Keratinocyte (primary cell): ENCODE measurements around the gene STK35.

Experiments used
- EZH2 ChIP-seq: IDR thresholded peaks from one replicate; pipeline ENCODE4 v1.6.1; 2012; ENCODE audit warnings: inconsistent platforms, mild to moderate bottlenecking, low read length, moderate library complexity
- TF ChIP-seq, protein P1 (sequence below), 3 experiments: IDR thresholded peaks in 1 of 3; conservative IDR thresholded peaks in 1 of 3; optimal IDR thresholded peaks in 1 of 3; 2 replicates in 2 of 3; 3 replicates in 1 of 3; pipeline versions ENCODE3 to v1.5.1; 2011; ENCODE audit warnings: low read length in 3 of 3, mild to moderate bottlenecking in 3 of 3, moderate library complexity in 2 of 3, control low read depth in 1 of 3, inconsistent platforms in 1 of 3; ENCODE audit not compliant: insufficient read depth in 2 of 3; ENCODE audit errors: extremely low read depth in 1 of 3

- TF ChIP-seq, protein P1, sequence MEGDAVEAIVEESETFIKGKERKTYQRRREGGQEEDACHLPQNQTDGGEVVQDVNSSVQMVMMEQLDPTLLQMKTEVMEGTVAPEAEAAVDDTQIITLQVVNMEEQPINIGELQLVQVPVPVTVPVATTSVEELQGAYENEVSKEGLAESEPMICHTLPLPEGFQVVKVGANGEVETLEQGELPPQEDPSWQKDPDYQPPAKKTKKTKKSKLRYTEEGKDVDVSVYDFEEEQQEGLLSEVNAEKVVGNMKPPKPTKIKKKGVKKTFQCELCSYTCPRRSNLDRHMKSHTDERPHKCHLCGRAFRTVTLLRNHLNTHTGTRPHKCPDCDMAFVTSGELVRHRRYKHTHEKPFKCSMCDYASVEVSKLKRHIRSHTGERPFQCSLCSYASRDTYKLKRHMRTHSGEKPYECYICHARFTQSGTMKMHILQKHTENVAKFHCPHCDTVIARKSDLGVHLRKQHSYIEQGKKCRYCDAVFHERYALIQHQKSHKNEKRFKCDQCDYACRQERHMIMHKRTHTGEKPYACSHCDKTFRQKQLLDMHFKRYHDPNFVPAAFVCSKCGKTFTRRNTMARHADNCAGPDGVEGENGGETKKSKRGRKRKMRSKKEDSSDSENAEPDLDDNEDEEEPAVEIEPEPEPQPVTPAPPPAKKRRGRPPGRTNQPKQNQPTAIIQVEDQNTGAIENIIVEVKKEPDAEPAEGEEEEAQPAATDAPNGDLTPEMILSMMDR (optimal IDR thresholded peaks at IDR 0.05 in 1 of 3, IDR thresholded peaks at IDR 0.05 in 1 of 3, conservative IDR thresholded peaks at IDR 0.05 in 1 of 3; ENCODE audit: extremely low read depth in 1 of 3, insufficient read depth in 2 of 3, low read length in 3 of 3), result no peak
- no peak for TF ChIP-seq EZH2
Observed at GRCh38 chr20:2103461-2104153, 2.0 kb downstream of the STK35 start.
